Ishikawa (cell line): ENCODE results near the gene SV2C.

Experiments used
- CEBPB ChIP-seq: IDR thresholded peaks from 2 replicates; pipeline ENCODE4 v1.6.1; 2012
- CREB1 ChIP-seq: IDR thresholded peaks from 2 replicates; pipeline ENCODE4 v1.6.1; 2012; ENCODE audit warnings: low read depth
- EP300 ChIP-seq: IDR thresholded peaks from 2 replicates; pipeline ENCODE4 v1.6.1; 2012; ENCODE audit warnings: borderline replicate concordance
- FOXM1 ChIP-seq: IDR thresholded peaks from 2 replicates; pipeline ENCODE4 v1.6.1; 2012; ENCODE audit warnings: low read depth, borderline replicate concordance
- NFIC ChIP-seq: IDR thresholded peaks from 2 replicates; pipeline ENCODE4 v1.6.1; 2012
- RAD21 ChIP-seq: IDR thresholded peaks from 2 replicates; pipeline ENCODE4 v1.6.1; 2012; ENCODE audit warnings: low read depth
- TAF1 ChIP-seq: IDR thresholded peaks from 2 replicates; pipeline ENCODE4 v1.6.1; 2012; ENCODE audit warnings: low read depth, mild to moderate bottlenecking
- TCF12 ChIP-seq: IDR thresholded peaks from 2 replicates; pipeline ENCODE4 v1.6.1; 2012; ENCODE audit warnings: low read depth
- TEAD4 ChIP-seq: IDR thresholded peaks from 2 replicates; pipeline ENCODE4 v1.6.1; 2012
- USF1 ChIP-seq: IDR thresholded peaks from 2 replicates; pipeline ENCODE4 v1.6.1; 2012
- YY1 ChIP-seq: IDR thresholded peaks from 2 replicates; pipeline ENCODE4 v1.6.1; 2012; ENCODE audit warnings: low read depth
- ZBTB7A ChIP-seq: IDR thresholded peaks from 2 replicates; pipeline ENCODE4 v1.6.1; 2012; ENCODE audit warnings: low read depth
- TF ChIP-seq, protein P1 (sequence below): IDR thresholded peaks from 2 replicates; pipeline ENCODE4 v1.6.1; 2012
- TF ChIP-seq, protein P2 (sequence below): IDR thresholded peaks from 2 replicates; pipeline ENCODE4 v1.6.1; 2012; ENCODE audit warnings: low read depth, mild to moderate bottlenecking

GRCh38 chr5:76257225-76257833 is 174.1 kb downstream of the SV2C start:
- no peak for TF ChIP-seq RAD21
- TF ChIP-seq EP300, result no peak
- TF ChIP-seq NFIC, result no peak
- TF ChIP-seq CEBPB, result no peak
- no peak for TF ChIP-seq USF1
- TF ChIP-seq FOXM1, result no peak
- TF ChIP-seq TAF1, result no peak
- TF ChIP-seq CREB1, result no peak
- TF ChIP-seq, protein P1, sequence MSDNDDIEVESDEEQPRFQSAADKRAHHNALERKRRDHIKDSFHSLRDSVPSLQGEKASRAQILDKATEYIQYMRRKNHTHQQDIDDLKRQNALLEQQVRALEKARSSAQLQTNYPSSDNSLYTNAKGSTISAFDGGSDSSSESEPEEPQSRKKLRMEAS, result no peak
- TF ChIP-seq YY1, result no peak
- TF ChIP-seq, protein P2, sequence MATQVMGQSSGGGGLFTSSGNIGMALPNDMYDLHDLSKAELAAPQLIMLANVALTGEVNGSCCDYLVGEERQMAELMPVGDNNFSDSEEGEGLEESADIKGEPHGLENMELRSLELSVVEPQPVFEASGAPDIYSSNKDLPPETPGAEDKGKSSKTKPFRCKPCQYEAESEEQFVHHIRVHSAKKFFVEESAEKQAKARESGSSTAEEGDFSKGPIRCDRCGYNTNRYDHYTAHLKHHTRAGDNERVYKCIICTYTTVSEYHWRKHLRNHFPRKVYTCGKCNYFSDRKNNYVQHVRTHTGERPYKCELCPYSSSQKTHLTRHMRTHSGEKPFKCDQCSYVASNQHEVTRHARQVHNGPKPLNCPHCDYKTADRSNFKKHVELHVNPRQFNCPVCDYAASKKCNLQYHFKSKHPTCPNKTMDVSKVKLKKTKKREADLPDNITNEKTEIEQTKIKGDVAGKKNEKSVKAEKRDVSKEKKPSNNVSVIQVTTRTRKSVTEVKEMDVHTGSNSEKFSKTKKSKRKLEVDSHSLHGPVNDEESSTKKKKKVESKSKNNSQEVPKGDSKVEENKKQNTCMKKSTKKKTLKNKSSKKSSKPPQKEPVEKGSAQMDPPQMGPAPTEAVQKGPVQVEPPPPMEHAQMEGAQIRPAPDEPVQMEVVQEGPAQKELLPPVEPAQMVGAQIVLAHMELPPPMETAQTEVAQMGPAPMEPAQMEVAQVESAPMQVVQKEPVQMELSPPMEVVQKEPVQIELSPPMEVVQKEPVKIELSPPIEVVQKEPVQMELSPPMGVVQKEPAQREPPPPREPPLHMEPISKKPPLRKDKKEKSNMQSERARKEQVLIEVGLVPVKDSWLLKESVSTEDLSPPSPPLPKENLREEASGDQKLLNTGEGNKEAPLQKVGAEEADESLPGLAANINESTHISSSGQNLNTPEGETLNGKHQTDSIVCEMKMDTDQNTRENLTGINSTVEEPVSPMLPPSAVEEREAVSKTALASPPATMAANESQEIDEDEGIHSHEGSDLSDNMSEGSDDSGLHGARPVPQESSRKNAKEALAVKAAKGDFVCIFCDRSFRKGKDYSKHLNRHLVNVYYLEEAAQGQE, result no peak
- no peak for TF ChIP-seq TCF12
- TF ChIP-seq TEAD4, result no peak
- no peak for TF ChIP-seq ZBTB7A
